Cerebellar nuclear complex (tissue), 1 donor: ENCODE results near the gene XAB2.

Experiments
- DNase-seq, 2 experiments: peaks; one replicate each; lab custom pipeline; 2025; lab: John Stamatoyannopoulos, UW

Gene XAB2

DNA sequence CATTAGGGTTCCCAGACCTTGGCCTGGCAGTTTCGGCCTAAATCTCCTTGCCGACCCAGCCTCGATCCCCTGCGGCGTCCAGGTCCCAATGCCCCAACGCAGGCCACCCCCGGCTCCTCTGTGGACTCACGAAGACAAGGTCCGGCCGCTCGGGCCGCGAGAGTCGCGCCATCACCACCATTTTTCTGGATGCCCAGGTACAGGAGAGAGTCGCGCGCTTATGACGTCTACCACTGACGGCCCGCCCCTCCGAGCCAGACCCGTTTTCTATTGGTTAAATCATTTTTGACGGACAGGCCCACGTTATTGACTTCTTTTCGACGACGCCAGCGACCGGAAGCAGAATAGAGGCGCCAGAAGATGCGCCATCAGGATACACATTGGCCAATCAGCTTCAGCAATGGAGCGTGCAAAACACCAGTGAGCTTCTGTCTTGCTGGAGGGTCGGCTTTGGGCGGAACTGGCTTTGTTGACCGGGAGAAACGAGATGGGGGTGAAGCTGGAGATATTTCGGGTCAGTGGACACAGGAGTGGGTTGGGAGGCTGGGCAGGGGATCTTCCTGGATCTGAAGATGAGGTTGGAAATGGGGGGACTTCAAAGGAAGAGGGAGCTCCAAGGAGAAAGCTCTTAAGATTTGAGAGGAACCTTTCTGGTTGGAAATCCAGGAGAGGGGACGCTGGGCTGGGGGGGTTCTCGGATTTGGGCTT lies at the start of gene XAB2, which contains the start of gene PET100:
XAB2 (minus strand) TSS at position 199 of the 708 bp plus-strand sequence; CDS start at position 181, 18 bp downstream.
PET100 (plus strand) TSS at position 447 of the 708 bp plus-strand sequence; CDS start at position 488, 41 bp downstream.
- peak; percentile 98 to 99 for DNase-seq

DNA sequence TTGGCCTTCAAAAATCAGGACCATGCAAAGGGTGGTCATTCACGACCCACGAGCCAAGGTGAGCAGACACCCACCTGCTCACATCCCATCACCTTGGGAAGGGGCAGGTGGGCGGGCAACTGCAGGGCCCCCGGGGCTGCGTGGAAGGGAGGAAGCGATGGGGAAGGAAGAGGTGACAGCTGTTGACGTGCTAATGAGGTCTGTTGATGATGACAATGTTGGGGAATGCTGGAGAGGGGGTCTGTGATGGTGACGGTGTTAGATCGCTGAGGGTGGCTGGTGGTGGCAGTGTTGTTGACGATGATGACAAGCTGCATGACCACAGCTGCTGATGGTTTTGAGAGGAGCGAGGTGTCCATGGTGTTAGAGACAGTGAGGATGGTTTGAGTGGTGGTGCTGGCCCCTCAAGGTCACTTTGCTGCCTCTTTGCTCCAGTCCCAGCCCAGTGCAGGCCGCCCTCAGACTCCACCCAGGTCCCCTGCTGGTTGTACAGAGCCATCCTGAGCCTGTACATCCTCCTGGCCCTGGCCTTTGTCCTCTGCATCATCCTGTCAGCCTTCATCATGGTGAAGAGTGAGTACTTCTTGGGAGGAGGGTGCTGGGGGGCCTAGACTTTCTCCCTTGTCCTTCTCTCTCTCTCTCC lies 48.4 kb upstream of the XAB2 start:
- DNase-seq = no peak

GRCh38 chr19:7676854-7677253 lies 47.5 kb upstream of the XAB2 start, which contains the start of gene MCEMP1:
Gene MCEMP1, plus strand, starts transcription at chr19:7677090. Its CDS starts 31 bp downstream, at chr19:7677121.
- DNase-seq = no peak

- DNase-seq = no peak
These were observed 47.0 kb upstream of the XAB2 start for GRCh38 chr19:7676376-7676775.

DNA sequence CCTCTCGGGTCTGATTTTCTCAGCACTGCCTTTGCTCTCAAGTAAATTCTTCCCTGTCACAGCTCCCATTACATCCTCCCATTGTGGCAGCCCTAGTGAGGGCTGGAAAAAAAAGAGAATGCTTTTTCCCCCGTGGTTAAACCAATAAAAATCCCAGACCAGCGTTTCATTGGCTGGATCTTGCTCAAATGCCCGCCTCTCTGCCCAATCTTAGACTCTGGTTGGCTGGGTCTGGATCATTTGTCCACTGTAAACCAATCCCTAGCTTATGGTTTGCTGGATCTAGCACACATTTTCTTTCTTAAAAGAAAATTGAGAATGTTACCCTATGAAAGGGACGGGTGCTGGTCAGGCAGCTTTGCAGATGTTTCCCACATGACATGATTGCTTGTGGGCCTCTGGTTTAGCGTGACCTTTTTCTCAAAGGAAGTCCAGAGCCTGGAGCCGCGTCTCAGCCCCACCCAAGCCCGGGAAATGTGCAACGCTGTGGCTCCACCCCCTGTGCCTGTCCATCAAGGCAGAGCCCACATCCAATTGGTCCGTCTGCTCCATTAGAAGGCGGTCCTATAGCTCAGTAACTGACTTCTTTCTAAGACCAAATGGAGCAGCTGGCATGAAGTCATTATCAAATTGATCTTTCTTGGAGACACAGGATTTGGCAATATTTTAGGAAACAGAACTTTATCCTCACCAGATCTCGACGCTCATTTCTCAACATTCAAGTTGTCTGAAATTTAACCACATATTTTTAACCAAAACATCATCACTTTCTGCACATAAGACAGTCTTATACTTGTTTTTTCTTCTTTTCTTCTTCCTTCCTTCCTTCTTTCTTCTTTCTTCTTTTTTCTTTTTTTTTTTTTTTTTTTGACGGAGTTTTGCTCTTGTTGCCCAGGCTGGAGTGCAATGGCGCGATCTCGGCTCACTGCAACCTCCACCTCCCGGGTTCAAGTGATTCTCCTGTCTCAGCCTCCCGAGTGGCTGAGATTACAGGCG lies 45.0 kb upstream of the XAB2 start:
- DNase-seq = no peak

DNA sequence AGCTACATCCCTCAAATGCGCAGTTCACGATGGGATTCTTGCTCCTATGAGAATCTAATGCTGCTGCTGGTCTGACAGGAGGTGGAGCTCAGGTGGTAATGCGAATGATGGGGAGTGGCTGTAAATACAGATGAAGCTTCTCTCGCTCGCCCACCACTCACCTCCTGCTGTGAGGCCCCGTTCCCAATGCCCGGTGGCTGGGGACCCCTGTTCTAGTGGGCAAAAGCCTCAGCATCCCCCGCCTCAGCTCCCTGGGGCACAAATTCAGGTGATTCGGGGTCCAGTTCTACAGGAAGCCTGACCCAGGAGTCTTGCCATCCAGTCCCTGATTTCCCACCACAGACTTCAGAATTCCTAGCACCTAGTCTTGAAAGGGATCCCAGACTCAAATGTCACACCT lies 43.2 kb upstream of the XAB2 start:
- no peak for DNase-seq

GRCh38 chr19:7670790-7671189 lies 41.4 kb upstream of the XAB2 start:
- no peak for DNase-seq

DNA sequence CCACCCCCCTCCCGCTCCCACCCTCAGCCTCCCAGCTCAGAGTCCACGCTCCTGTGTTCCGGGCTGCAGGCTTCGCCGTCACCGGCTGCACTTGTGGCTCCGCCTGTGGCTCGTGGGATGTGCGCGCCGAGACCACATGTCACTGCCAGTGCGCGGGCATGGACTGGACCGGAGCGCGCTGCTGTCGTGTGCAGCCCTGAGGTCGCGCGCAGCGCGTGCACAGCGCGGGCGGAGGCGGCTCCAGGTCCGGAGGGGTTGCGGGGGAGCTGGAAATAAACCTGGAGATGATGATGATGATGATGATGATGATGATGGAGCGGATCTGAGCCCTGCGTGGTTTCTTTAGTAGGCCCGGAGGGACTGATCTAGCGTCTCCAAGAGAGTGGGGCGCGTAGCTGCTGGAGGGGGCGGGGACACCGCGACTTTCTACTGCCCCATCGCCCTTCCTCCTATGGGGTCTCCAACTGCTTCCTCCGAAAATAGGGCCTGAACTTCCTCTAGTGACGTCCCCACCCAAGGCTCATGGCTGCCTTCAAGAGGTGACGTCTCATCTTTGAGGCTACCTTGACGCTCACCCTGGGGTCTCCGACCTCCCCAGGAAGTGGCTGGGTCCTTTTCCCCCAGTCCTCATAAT lies 40.9 kb upstream of the XAB2 start:
- no peak for DNase-seq

- DNase-seq = no peak
These were observed 40.3 kb upstream of the XAB2 start for GRCh38 chr19:7669641-7670040.

- no peak for DNase-seq
These were observed 39.5 kb upstream of the XAB2 start, which contains the start of gene RETN for GRCh38 chr19:7668842-7669241. Gene RETN, plus strand, starts transcription at chr19:7669049. Its CDS starts 278 bp downstream, at chr19:7669327.

DNA sequence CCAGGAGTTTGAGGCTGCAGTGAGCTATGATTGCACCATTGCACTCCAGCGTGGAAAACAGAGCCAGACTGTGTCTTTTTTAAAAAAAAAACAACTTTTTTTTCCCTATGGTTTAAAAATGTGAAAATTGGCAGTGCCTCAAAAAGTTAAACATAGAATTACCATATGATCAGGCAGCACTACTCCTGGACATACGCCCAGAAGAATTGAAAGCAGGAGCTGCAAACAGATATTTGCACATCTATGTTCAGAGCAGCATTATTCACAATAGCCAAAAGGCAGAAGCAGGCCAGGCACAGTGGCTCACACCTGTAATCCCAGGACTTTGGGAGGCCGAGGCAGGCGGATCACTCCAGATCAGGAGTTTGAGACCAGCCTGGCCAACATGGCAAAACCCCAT lies 35.7 kb upstream of the XAB2 start:
- no peak for DNase-seq

GRCh38 chr19:7663706-7664105 lies 34.4 kb upstream of the XAB2 start:
- DNase-seq = no peak

DNA sequence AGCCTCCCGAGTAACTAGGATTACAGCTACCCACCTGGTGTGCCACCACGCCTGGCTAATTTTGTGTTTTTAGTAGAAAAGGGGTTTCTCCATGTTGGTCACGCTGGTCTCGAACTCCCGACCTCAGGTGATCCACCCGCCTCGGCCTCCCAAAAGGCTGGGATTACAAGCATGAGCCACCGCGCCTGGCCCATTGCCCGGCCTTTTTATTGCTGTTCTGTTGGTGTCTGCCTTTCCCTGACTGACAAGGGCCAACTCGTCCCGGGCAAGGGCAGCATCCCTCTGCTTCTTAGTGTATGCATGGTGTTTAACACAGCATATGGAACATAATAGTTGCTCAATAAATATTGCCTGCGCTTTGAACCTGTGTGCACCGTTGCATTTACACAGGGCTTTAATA lies 33.3 kb upstream of the XAB2 start:
- no peak for DNase-seq

DNA sequence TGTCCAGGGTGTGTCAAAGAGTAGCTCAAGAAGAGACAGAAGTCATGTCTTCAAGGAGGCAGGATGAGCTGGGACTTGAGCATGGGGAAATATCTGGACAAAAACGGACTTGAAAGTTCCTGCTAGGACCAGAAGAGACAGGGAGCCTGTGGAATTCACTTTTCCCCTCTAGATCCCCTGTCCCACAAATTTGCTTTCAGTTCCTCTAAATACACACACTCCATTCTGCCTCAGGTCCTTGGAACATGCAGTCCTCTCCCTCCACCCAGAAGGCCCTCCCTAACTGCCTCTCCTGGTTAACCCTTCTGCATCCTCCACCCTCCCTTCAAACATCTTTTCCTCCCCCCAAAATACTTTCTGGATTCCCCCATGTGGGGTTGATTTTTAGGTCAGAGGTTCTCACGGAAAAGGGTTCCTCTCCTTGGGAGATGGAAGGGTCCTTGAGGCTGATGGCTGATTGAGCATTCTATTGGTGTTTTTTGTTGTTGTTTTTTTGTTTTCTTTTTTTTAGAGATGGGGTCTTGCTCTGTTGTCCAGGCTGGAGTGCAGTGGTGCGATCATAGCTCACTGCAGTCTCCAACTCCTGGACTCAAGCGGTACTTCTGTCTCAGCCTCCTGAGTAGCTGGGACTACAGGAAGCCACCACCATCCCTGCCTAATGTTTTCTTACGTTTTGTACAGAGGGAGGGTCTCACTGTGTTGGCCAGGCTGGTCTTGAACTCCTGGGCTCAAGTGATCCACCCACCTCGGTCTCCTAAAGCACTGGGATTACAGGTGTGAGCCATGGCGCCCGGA lies 32.6 kb upstream of the XAB2 start:
- DNase-seq = no peak

- DNase-seq = no peak
These were observed 28.9 kb upstream of the XAB2 start for GRCh38 chr19:7658219-7658686.

DNA sequence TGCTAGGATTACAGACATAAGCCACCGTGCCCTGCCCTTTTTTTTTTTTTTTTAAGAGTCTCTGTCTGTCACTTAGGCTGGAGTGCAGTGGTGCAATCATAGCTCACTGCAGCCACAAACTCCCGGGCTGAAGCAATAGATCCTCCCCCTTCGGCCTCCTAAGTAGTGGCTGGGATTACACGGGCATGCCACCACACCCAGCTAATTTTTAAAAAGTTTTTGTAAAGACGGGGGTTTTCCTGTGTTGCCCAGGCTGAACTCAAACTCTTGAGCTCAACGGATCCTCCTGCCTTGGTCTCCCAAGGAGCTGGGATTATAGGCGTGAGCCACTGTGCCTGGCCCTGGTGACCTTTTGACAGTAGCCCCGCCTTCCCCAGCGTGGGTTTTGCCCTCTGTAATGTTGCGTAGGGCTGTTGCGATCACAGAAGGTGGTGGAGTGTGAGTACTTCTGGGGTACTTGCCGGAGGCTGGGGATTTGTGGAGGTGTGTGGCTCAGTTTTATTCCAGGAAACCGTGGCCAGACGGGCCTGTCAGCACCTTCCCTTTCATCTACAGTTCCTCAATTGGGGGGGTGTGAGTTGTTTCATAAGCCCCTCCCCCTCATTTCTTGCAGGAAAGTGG lies 27.9 kb upstream of the XAB2 start:
- DNase-seq = no peak

DNA sequence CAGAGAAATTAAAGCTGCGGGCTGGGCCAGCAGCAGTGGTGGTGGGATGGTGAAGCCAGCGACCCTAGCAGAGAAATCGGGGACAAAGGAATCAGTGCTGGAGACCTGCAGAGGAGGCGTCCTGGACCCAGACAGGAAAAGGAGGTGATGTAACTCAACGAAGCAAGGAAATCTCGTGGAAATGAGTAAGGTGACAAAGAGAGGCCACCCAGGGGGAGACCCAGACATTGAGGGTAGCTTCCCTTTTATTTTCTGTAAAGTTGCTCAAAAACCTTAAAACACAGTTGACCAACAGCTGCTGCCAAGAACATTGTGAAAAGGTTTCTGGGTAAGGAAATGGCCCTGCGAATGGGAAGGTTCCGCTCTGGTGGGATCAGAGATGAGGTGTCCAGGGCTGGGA lies 26.2 kb upstream of the XAB2 start:
- DNase-seq = no peak

DNA sequence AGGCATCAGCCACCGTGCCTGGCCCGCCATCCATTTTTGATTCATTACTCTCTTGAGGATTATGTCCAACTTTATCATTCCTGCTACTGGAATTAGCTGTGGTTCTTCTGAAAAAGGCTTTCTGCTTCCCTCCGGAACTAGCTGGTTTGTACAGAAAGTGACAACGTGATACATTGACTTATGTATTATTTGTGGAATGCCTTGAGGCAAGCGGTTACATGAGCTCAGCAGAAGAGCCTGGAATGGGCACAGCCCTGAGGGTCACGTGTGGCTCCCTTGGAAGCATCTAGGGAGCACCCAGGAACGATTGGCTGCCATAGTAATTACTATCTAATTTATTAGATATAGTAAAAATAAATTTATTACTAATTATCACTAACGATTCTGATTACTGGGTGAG lies 25.1 kb upstream of the XAB2 start:
- no peak for DNase-seq

DNA sequence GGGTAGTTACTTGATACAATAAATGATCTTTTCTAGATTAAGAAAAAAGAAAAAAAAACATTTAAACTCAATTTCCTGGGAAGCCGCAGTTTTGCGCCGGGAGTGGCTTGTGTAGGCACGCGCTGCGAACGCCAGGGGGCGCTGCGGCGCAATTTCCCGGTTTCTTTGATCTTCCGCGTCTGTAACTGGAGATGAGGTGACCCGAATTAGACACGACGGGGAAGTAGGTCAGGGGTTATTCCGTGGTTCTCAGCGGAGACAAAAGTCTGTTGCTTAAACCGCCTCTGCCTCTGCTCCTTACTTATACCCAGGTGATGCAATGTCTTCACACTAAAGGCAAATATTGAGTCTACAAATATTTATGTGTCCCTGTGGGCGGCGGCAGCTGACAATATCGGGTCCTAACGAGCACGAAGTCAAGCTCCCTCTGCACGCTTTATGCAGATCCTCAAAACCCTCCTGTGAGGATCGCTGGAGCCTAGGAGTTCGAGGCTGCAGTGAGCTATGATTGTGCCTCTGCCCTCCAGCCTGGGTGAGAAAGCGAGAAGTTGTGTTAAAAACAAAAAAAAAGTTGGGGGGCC lies 22.8 kb upstream of the XAB2 start:
- peak in 1 of 2 experiments; percentile 69 for DNase-seq

DNA sequence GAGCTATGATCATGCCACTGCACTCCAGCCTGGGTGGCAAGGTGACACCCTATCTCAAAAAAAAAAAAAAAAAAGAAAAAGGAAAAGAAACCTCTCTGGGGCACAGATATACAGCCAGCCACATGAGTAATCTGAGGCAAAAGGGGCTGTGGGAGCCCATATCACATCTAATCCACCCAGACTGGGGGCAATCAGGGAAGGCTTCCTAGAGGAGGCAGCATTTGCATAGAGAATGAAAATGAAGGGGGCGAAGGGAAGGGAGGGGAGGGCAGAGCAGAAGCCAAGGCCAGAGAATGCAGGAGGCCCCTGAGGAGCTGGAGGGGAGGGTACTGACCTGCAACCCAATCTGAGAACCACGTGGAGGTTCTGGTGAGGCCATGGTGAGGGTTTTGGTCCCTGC lies 20.8 kb upstream of the XAB2 start:
- DNase-seq = no peak
